GM10847 (cell line): Measurements from ENCODE around the gene GOLGA2.

Experiments used
- POLR2A ChIP-seq: IDR thresholded peaks from 2 replicates; pipeline ENCODE4 v1.6.1; 2011; ENCODE audit not compliant: insufficient read length; ENCODE audit errors: extremely low read depth

GOLGA2 gene

DNA sequence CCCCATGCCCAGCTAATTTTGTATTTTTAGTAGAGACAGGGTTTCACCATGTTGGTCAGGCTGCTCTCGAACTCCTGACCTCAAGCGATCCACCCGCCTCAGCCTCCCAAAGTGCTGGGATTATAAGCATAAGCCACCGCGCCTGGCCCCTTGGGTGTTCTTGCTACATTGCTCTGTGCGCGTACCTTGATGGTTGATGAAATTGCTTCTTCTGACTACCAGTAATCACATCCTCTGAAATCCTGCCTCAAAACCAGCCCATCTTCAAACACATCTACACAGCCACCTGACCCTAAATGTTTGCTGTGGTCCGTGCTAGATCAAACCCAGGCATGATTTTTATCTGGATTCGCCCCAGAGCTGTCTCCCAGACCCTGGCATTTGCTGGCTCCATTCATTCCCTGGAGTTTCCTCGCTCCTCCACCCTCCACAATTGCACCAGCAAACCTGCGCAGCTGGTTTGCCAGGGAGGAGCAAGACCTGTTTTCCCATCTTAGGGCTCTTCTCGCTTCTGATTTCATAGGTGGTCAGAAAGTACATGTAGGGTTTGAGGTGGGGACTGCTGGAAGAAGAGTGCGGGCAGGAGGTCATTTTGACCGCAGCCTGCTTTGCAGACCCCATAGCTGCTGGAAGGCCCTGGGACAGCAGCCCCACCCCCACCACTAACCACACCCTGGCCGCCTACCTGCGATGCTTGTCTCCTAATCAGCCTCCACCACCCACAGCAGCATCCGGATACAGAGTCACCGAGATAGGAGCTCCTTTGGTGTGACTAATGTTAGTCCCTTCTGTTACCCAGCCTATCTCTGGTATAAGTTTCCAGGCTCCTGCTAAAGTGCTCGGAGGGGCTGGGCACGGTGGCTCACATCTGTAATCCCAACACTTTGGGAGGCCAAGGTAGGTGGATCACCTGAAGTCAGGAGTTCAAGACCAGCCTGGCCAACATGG is 23.0 kb upstream of the GOLGA2 start:
- TF ChIP-seq POLR2A, result no peak

DNA sequence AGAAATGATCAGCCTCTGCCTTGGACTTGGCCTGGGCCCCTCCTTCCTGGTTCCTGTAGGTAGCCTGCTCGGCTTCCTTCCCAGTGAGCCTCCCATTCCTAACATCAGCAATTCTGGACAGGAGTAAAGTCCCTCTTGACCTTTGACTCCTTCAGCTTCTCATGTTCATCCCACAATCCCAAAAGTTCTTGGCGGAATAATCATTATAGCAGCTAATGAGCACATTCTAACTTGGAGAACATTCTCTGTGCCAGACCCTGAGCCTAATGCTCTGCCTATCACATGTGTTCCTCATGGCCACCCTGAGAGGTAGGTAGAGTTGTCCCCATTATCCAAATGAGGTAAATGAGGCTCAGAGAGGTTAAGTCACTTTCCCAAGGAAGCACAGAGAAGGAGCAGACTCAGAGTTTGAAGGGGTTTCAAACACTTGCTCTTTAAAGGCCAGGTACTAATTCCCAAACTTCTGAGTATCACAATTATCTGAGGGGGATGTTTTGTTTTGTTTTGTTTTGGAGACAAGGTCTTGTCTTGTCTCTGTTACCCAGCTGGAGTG is 21.5 kb upstream of the GOLGA2 start:
- TF ChIP-seq POLR2A, result no peak

- no peak for TF ChIP-seq POLR2A
Observed at GRCh38 chr9:128296340-128297220, 20.8 kb upstream of the GOLGA2 start.

DNA sequence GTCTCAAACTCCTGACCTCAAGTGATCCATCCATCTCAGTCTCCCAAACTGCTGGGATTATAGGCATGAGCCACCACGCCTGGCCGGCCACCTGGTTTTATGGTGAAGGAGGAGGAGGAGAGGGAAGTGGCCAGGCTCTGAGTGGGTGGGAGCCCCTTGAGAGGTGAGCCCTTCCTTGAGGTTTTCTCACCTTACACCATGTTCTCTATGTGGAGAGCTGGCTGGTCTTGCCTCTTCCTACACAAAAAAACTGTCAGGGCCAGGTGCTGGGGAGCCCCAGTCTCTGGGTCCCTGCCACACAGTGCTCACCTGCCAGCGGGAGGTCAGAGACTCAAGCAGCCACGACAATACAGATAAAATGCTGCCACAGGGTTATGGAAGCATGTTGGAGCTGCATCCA is 18.3 kb upstream of the GOLGA2 start:
- no peak for TF ChIP-seq POLR2A

DNA sequence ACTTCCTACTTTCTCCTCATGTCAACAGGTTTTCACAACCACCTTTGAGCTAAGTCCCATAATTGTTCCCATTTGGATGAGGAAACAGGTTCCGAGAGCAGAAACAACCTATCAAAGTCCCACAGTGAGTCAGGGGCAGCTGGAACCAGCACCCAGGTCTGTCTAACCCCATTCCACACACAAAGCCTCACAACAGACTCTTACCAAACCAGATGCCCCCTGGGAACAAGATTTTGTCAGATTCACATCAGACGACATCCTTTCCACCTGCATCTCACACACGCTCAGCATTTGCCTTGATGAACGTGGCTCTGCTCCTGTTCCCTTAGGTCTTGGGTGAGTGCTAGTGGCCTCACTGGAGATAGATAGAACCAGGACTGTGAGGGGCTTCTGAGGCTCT is 17.3 kb upstream of the GOLGA2 start:
- no peak for TF ChIP-seq POLR2A

- no peak for TF ChIP-seq POLR2A
Observed at GRCh38 chr9:128292009-128292408, 16.2 kb upstream of the GOLGA2 start.

DNA sequence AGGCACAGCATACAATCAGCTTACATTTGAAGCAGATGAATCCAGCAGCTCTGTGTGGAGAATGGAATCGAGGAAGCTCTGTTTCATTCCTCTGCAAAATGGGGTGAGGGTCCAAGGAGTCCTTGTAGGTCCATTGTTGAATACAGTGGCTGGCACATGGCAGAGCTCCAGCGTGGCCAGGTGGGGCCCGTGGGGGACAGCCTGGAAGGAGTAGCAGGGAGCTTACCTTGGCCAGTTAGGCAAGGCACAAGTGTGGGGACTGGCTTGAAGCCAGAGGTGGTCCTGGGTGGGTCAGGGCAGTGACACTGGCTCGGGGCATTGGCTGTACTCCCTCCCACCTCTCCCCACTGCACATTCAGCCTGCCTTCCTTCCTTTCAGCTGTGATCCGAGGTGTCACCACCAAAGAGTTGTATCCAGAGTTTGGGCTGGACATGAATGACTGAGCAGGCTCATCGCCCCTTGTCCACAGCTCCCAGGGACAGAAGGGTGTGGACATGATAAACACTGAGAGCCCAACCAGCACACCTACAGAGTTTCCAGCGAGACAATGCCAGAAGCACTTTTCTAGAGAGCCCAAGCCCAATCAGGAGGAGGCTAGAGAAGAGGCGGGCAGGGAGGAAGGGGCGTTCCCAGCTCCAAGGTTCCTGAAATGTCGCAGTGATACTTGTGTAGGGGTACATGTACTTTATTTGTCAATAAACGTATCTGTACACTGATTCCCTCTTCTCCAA is 12.6 kb upstream of the GOLGA2 start:
- no peak for TF ChIP-seq POLR2A

GRCh38 chr9:128286440-128286839 is 10.6 kb upstream of the GOLGA2 start:
- TF ChIP-seq POLR2A, result no peak

GRCh38 chr9:128285033-128285784 is 9.4 kb upstream of the GOLGA2 start:
- TF ChIP-seq POLR2A, result no peak

GRCh38 chr9:128282500-128282899 is 6.7 kb upstream of the GOLGA2 start:
- TF ChIP-seq POLR2A, result no peak

DNA sequence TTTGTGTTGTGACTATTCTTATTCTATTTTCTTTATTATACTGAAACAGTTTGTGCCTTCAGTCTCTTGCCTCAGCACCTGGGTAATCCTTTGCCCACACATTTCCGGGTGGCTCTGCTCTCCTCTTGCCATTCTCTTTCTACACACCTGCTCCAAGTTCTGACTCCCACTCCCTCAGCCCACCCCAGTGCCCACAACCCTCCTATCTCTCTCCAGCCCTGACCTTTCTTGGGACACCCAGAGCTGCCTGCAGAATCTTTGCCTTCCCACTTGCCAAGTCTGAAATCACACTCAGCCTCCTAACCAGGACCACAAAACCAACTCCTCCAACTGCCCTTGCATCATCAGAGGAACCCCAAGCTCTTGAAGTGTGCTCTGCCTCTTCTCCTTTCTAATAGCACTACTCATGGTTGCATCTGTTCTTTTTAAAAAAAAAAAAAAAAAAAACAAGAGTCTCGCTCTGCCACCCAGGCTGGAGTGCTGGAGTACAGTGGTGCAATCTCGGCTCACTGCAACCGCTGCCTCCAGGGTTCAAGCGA is 4.3 kb upstream of the GOLGA2 start:
- no peak for TF ChIP-seq POLR2A

DNA sequence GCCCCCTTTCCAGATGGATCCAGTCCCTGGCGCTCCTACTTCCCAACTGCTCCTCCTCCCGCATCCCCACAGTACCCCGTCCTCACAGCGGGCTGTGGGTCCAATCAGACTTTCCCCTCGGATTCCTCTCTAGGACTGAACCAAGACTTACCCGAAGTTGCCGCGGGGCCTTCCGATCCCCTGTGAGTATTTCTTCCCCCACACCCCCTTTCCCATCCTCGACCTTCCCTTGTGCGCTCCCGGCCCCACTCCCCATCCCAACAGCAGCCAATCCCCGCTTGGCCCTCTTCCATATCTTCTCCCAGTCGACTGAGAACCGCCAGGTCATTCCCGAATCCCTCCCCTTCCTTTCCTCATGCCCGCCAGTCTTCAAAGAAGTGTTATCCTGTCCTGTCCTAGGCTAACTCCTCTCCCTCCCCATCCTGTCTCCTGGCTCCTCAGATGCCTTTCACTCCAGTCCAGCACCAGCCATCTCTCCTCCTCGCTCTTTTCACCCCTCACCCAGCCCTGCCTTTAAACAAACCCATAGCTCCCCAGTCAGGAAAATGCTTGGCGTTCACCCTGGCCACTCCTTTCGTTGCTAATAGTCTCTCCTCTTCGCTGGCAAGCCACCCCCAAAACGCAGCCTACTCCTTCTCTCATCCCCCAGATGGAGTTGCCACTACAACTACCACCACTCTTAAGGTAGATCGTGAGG is 915 bp upstream of the GOLGA2 start:
- TF ChIP-seq POLR2A, result no peak

GRCh38 chr9:128276008-128276573 is 284 bp upstream of the GOLGA2 start, which contains the start of gene SWI5:
SWI5 (plus strand) TSS chr9:128276276.
- TF ChIP-seq POLR2A, result peak; percentile 98
